Keratinocyte (primary cell): ENCODE measurements around the gene RAB27B. TPM values are rescaled to one million over a fixed set of nuclear protein-coding genes. Genes with fewer than 3 reads are reported as not detected.

Experiments used
- DNase-seq: peaks from one replicate; pipeline ENCODE4 v3.0.0-alpha.2; 2011; ENCODE audit warnings: low read depth, missing footprints, low spot score
- FAIRE-seq: peaks from 2 replicates; lab custom pipeline; 2011; peaks lifted over from hg19 to GRCh38; lab: Jason Lieb, UNC
- H2AFZ ChIP-seq: 2 replicates; pipeline ENCODE4 v1.6.0; 2012; ENCODE audit warnings: low read length, control low read depth, inconsistent platforms; ENCODE audit not compliant: control insufficient read depth
- H3K27ac ChIP-seq: 2 replicates; pipeline ENCODE4 v1.5.1; 2011; ENCODE audit warnings: low read length; ENCODE audit not compliant: control insufficient read depth, insufficient read depth
- H3K27me3 ChIP-seq: 3 replicates; pipeline ENCODE4 v1.6.0; 2011; ENCODE audit warnings: low read length; ENCODE audit not compliant: control insufficient read depth, insufficient read depth; ENCODE audit errors: extremely low read depth
- H3K36me3 ChIP-seq, 2 experiments: 2 replicates in 1 of 2; 3 replicates in 1 of 2; pipeline ENCODE4 v1.5.1; 2011; ENCODE audit warnings: low read length in 2 of 2, mild to moderate bottlenecking in 1 of 2; ENCODE audit not compliant: control insufficient read depth in 2 of 2, insufficient read depth in 2 of 2; ENCODE audit errors: extremely low read depth in 1 of 2
- H3K4me1 ChIP-seq: 3 replicates; pipeline ENCODE4 v1.5.1; 2011; ENCODE audit warnings: low read length; ENCODE audit not compliant: control insufficient read depth, insufficient read depth; ENCODE audit errors: extremely low read depth
- H3K4me2 ChIP-seq: 3 replicates; pipeline ENCODE4 v1.6.0; 2011; ENCODE audit warnings: low read depth, low read length; ENCODE audit not compliant: control insufficient read depth, insufficient read depth; ENCODE audit errors: extremely low read depth
- H3K4me3 ChIP-seq, 3 experiments: fragments of 200-600 bp in 1 of 3; sonication (generic) in 1 of 3; 2 replicates in 2 of 3; 3 replicates in 1 of 3; pipeline ENCODE4 v1.5.1; 2011 to 2016; ENCODE audit warnings: low read length in 3 of 3, mild to moderate bottlenecking in 3 of 3, control low read depth in 2 of 3, inconsistent platforms in 1 of 3, low read depth in 1 of 3, mixed read lengths in 1 of 3, mixed run types in 1 of 3, moderate library complexity in 1 of 3; ENCODE audit not compliant: control insufficient read depth in 2 of 3, insufficient read depth in 2 of 3; ENCODE audit errors: extremely low read depth in 1 of 3
- H3K79me2 ChIP-seq: 2 replicates; pipeline ENCODE4 v1.6.0; 2012; ENCODE audit warnings: low read length; ENCODE audit not compliant: control insufficient read depth, insufficient read depth
- H3K9ac ChIP-seq: 3 replicates; pipeline ENCODE4 v1.6.0; 2011; ENCODE audit warnings: low read length; ENCODE audit not compliant: control insufficient read depth, insufficient read depth; ENCODE audit errors: extremely low read depth
- H3K9me1 ChIP-seq: 3 replicates; pipeline ENCODE4 v1.6.0; 2011; ENCODE audit warnings: low read length; ENCODE audit not compliant: control insufficient read depth, insufficient read depth; ENCODE audit errors: extremely low read depth
- H3K9me3 ChIP-seq: 2 replicates; pipeline ENCODE4 v1.5.1; 2012; ENCODE audit warnings: low read depth, low read length; ENCODE audit not compliant: control insufficient read depth
- H4K20me1 ChIP-seq: 3 replicates; pipeline ENCODE4 v1.6.0; 2011; ENCODE audit warnings: low read length; ENCODE audit not compliant: control insufficient read depth, insufficient read depth; ENCODE audit errors: extremely low read depth
- EZH2 ChIP-seq: IDR thresholded peaks from one replicate; pipeline ENCODE4 v1.6.1; 2012; ENCODE audit warnings: inconsistent platforms, mild to moderate bottlenecking, low read length, moderate library complexity
- dilution Hi-C: fragments of 300-500 bp; cut with MboI; formaldehyde crosslinking; loops from one replicate; pipeline ENCODE4 v1.7.0; 2020; ENCODE audit warnings: low sequenced_read_pairs; ENCODE audit not compliant: extremely low pct_ligation_motif_present
- polyA plus RNA-seq, 5 experiments: library from polyadenylated mRNA; depleted of rRNA in 3 of 5; stranded (reverse) in 3 of 5; stranded (forward) in 1 of 5; unstranded in 1 of 5; fragments of >200 nt; gene quantifications; 1 replicate in 1 of 5; 2 replicates in 3 of 5; 3 replicates in 1 of 5; pipeline versions ENCODE4 v1.2.1 to v1.2.3, GENCODE V29; 2011 to 2012; ENCODE audit warnings: missing spikeins in 2 of 5, low read depth in 1 of 5, low replicate concordance in 1 of 5
- TF ChIP-seq, protein P1 (sequence below), 3 experiments: IDR thresholded peaks in 1 of 3; conservative IDR thresholded peaks in 1 of 3; optimal IDR thresholded peaks in 1 of 3; 2 replicates in 2 of 3; 3 replicates in 1 of 3; pipeline versions ENCODE3 to v1.5.1; 2011; ENCODE audit warnings: low read length in 3 of 3, mild to moderate bottlenecking in 3 of 3, moderate library complexity in 2 of 3, control low read depth in 1 of 3, inconsistent platforms in 1 of 3; ENCODE audit not compliant: insufficient read depth in 2 of 3; ENCODE audit errors: extremely low read depth in 1 of 3

Gene RAB27B
- polyA plus RNA-seq, 1 donor (not counting 4 experiments of a cell fraction or from before 2014, with no cell fraction given), result 4.2 TPM

DNA sequence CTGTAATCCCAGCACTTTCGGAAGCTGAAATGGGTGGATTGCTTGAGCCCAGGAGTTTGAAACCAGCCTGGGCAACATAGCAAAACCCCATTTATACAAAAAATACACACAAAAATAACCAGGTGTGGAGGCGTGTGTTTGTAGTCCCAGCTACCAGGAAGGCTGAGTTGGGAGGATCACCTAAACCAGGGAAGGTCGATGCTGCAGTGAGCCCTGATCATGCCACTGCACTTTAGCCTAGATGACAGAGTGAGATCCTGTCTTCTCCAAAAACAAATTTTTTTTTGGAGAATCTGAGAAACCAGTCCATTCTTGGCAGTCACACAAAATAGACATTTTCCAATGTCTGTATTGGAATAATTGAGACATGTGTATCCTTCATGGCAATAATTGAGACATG is 46.8 kb downstream of the RAB27B start:
- Histone ChIP-seq H2AFZ (no peak overlapping the region), H3K27me3 (no peaks in the 10 kb centered on the region), H3K4me1 (peaks cover 8% of the 10 kb centered on the region), H3K36me3 (no peaks in the 10 kb centered on the region), H3K4me3 (no peak overlapping the region), H3K9ac (no peak overlapping the region), H3K9me3 (no peaks in the 10 kb centered on the region), H3K9me1 (no peaks in the 10 kb centered on the region), H3K79me2 (no peaks in the 10 kb centered on the region), H4K20me1 (no peaks in the 10 kb centered on the region), H3K27ac (no peak overlapping the region), H3K4me2 (no peak overlapping the region)
- dilution Hi-C loops, result no loop called here
- DNase-seq, result no peak
- TF ChIP-seq EZH2, result no peak
- TF ChIP-seq, protein P1, sequence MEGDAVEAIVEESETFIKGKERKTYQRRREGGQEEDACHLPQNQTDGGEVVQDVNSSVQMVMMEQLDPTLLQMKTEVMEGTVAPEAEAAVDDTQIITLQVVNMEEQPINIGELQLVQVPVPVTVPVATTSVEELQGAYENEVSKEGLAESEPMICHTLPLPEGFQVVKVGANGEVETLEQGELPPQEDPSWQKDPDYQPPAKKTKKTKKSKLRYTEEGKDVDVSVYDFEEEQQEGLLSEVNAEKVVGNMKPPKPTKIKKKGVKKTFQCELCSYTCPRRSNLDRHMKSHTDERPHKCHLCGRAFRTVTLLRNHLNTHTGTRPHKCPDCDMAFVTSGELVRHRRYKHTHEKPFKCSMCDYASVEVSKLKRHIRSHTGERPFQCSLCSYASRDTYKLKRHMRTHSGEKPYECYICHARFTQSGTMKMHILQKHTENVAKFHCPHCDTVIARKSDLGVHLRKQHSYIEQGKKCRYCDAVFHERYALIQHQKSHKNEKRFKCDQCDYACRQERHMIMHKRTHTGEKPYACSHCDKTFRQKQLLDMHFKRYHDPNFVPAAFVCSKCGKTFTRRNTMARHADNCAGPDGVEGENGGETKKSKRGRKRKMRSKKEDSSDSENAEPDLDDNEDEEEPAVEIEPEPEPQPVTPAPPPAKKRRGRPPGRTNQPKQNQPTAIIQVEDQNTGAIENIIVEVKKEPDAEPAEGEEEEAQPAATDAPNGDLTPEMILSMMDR (optimal IDR thresholded peaks at IDR 0.05 in 1 of 3, IDR thresholded peaks at IDR 0.05 in 1 of 3, conservative IDR thresholded peaks at IDR 0.05 in 1 of 3; ENCODE audit: extremely low read depth in 1 of 3, insufficient read depth in 2 of 3, low read length in 3 of 3), result no peak
- no peak for FAIRE-seq

- Histone ChIP-seq H3K79me2 (no peaks in the 10 kb centered on the region), H3K4me2 (no peak overlapping the region), H3K27ac (no peak overlapping the region), H3K4me3 (no peak overlapping the region), H4K20me1 (no peaks in the 10 kb centered on the region), H3K9ac (no peak overlapping the region), H3K9me3 (no peaks in the 10 kb centered on the region), H3K9me1 (no peaks in the 10 kb centered on the region), H3K27me3 (no peaks in the 10 kb centered on the region), H3K4me1 (peaks cover 22% of the 10 kb centered on the region), H2AFZ (no peak overlapping the region), H3K36me3 (no peaks in the 10 kb centered on the region)
- no peak for DNase-seq
- FAIRE-seq, result no peak
- dilution Hi-C loops, result no loop called here
- TF ChIP-seq, protein P1 (optimal IDR thresholded peaks at IDR 0.05 in 1 of 3, IDR thresholded peaks at IDR 0.05 in 1 of 3, conservative IDR thresholded peaks at IDR 0.05 in 1 of 3; ENCODE audit: extremely low read depth in 1 of 3, insufficient read depth in 2 of 3, low read length in 3 of 3), result no peak
- TF ChIP-seq EZH2, result no peak
Measured at GRCh38 chr18:54877076-54877475, 48.8 kb downstream of the RAB27B start.
